ENCODE data around the gene ZNF607. TPM values are rescaled to one million over a fixed set of nuclear protein-coding genes. Genes with fewer than 3 reads are reported as not detected.
"Not testable (repeated sequence)": the region's sequence is repeated elsewhere in the genome, so short reads cannot be mapped to it uniquely, and the experiment has no call there.

The ZNF607 gene
- polyA plus RNA-seq, 3 donors, result 0.41 to 0.49 TPM; not detected in 1

DNA sequence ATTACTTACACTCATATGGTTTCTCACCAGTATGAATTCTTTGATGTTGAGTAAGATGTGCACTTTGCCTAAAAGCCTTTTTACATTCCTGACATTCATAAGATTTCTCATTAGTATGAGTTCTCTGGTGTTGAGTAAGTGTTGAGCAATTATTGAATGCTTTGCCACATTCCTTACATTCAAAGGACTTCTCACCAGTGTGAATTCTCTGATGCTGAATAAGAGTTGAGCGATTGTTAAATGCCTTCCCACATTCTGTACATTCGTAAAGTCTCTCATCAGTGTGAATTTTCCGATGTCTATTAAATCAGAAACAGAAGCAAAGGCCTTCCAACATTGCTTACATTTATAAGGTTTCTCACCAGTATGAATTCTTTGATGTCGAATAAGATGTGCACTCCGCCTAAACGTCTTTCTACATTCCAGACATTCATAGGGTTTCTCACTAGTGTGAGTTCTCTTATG, 50.1 kb downstream of the ZNF607 start:
- no peaks in the 10 kb centered on the region for H4K20me1 ChIP-seq (ENCODE audit: insufficient read depth, low read length)
- H3K4me1 ChIP-seq (ENCODE audit: control insufficient read depth in 1 of 2, insufficient read depth in 2 of 2, low read length in 2 of 2), result no peaks in the 10 kb centered on the region
- intact Hi-C loops (cut with micrococcal nuclease), result no loop called here
- H3K9ac ChIP-seq (ENCODE audit: insufficient read depth, low read length, poor library complexity, severe bottlenecking), result no peak overlapping the region
- Mint-ChIP-seq H3K4me1 (no peaks in the 10 kb centered on the region), H3K9me3 (peaks cover 12 to 84% (median 70%) of the 10 kb centered on the region in 7 donors), H3K27me3 (ENCODE audit: low read depth in 3 of 3) (peaks cover 0 to 2% (median 2%) of the 10 kb centered on the region in 3 donors), H3K27ac (no peak overlapping the region), H3K4me3 (no peak overlapping the region), H3K36me3 (no peaks in the 10 kb centered on the region)
- WGBS (ENCODE audit: insufficient coverage), result no CpG with 5 or more reads among the region's 6 CpGs
- no peak for DNase-seq
- no peak overlapping the region for H3K4me2 ChIP-seq (replicated peaks; ENCODE audit: extremely low read depth, low read length, poor library complexity, severe bottlenecking)
- H3K27me3 ChIP-seq (ENCODE audit: control insufficient read depth in 2 of 2, insufficient read depth in 2 of 2, low read length in 2 of 2), result no peaks in the 10 kb centered on the region
- peaks cover 42 to 84% of the 10 kb centered on the region in 2 donors for H3K9me3 ChIP-seq (replicated peaks in 1 of 2; ENCODE audit: control insufficient read depth in 1 of 2, insufficient read depth in 1 of 2, low read length in 2 of 2)
- H3K36me3 ChIP-seq (replicated peaks in 1 of 2; ENCODE audit: control insufficient read depth in 1 of 2, insufficient read depth in 2 of 2, low read length in 2 of 2), result no peaks in the 10 kb centered on the region
- no peak overlapping the region for H3K27ac ChIP-seq (ENCODE audit: low read depth in 1 of 2, low read length in 2 of 2)
- H2AFZ ChIP-seq (ENCODE audit: insufficient read depth, low read depth, low read length, poor library complexity, severe bottlenecking), result no peak overlapping the region
- TF ChIP-seq, protein P1, sequence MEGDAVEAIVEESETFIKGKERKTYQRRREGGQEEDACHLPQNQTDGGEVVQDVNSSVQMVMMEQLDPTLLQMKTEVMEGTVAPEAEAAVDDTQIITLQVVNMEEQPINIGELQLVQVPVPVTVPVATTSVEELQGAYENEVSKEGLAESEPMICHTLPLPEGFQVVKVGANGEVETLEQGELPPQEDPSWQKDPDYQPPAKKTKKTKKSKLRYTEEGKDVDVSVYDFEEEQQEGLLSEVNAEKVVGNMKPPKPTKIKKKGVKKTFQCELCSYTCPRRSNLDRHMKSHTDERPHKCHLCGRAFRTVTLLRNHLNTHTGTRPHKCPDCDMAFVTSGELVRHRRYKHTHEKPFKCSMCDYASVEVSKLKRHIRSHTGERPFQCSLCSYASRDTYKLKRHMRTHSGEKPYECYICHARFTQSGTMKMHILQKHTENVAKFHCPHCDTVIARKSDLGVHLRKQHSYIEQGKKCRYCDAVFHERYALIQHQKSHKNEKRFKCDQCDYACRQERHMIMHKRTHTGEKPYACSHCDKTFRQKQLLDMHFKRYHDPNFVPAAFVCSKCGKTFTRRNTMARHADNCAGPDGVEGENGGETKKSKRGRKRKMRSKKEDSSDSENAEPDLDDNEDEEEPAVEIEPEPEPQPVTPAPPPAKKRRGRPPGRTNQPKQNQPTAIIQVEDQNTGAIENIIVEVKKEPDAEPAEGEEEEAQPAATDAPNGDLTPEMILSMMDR (IDR thresholded peaks at IDR 0.05), result no peak
- peak overlapping the region in 1 of 3 experiments; percentile 3 for H3K4me3 ChIP-seq (replicated peaks in 1 of 3; ENCODE audit: low read depth in 2 of 3, low read length in 3 of 3)
- H3K79me2 ChIP-seq (ENCODE audit: insufficient read depth, low read length), result no peaks in the 10 kb centered on the region

DNA sequence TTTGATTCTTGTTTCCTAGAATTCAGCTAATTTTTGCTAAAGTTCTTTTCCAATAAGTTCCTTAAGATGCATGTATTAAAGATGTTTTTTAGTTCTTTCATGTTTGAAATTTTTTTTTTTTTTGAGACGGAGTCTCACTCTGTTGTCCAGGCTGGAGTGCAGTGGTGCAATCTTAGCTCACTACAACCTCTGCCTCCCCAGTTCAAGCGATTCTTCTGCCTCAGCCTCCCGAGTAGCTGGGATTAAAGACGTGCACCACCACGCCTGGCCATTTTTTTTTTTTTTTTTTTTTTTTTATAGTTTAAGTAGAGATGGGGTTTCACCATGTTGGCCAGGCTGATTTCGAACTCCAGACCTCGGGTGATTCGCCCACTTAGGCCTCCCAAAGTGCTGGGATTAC, 62.4 kb downstream of the ZNF607 start:
- H2AFZ ChIP-seq (ENCODE audit: insufficient read depth, low read depth, low read length, poor library complexity, severe bottlenecking); H3K27me3 Mint-ChIP-seq (ENCODE audit: low read depth in 3 of 3); H3K79me2 ChIP-seq (ENCODE audit: insufficient read depth, low read length); intact Hi-C loops (cut with micrococcal nuclease); H3K27ac Mint-ChIP-seq; H3K4me2 ChIP-seq (replicated peaks; ENCODE audit: extremely low read depth, low read length, poor library complexity, severe bottlenecking); H4K20me1 ChIP-seq (ENCODE audit: insufficient read depth, low read length); DNase-seq; H3K27ac ChIP-seq (ENCODE audit: low read depth in 1 of 2, low read length in 2 of 2); H3K4me3 ChIP-seq (replicated peaks in 1 of 3; ENCODE audit: low read depth in 2 of 3, low read length in 3 of 3); H3K36me3 ChIP-seq (replicated peaks in 1 of 2; ENCODE audit: control insufficient read depth in 1 of 2, insufficient read depth in 2 of 2, low read length in 2 of 2); H3K9ac ChIP-seq (ENCODE audit: insufficient read depth, low read length, poor library complexity, severe bottlenecking); H3K27me3 ChIP-seq (ENCODE audit: control insufficient read depth in 2 of 2, insufficient read depth in 2 of 2, low read length in 2 of 2); H3K36me3 Mint-ChIP-seq: not testable (repeated sequence)
- H3K9me3 ChIP-seq (replicated peaks in 1 of 2; ENCODE audit: control insufficient read depth in 1 of 2, insufficient read depth in 1 of 2, low read length in 2 of 2), result peaks cover 18 to 25% of the 10 kb centered on the region in 2 donors
- Mint-ChIP-seq H3K4me3 (peak overlapping the region in 1 of 2 donors; percentile 32), H3K9me3 (peaks cover 10 to 40% (median 31%) of the 10 kb centered on the region in 7 donors), H3K4me1 (peaks cover 23% of the 10 kb centered on the region)
- H3K4me1 ChIP-seq (ENCODE audit: control insufficient read depth in 1 of 2, insufficient read depth in 2 of 2, low read length in 2 of 2), result peaks cover 19 to 22% of the 10 kb centered on the region in 2 donors
- WGBS (ENCODE audit: insufficient coverage), result 100% methylated on average over 1 of the region's 8 CpGs
